Gastroesophageal sphincter (tissue), 4 donors: ENCODE data around the gene LRRC40. TPM values are rescaled to one million over a fixed set of nuclear protein-coding genes. Genes with fewer than 3 reads are reported as not detected.

Source experiments
- ATAC-seq: fragments of 150-250 bp; one replicate; pipeline ENCODE4 v1.9.1; 2016; ENCODE audit warnings: mild to moderate bottlenecking, moderate library complexity
- H3K27ac ChIP-seq, 4 donors: fragments of 200-600 bp; sonication (generic) in 3 of 4; 1 replicate in 3 of 4; 2 replicates in 1 of 4; pipeline ENCODE4 v1.5.1; 2016 to 2019
- H3K27me3 ChIP-seq: fragments of 200-600 bp; sonication (generic); one replicate; pipeline ENCODE4 v1.5.1; 2019
- H3K36me3 ChIP-seq, 2 donors: fragments of 200-600 bp; sonication (generic); one replicate each; pipeline ENCODE4 v1.5.1; 2019; ENCODE audit warnings: control low read depth in 1 of 2
- H3K4me1 ChIP-seq, 3 donors: fragments of 200-600 bp; sonication (generic); 1 replicate in 2 of 3; 2 replicates in 1 of 3; pipeline ENCODE4 v1.5.1; 2016 to 2019; ENCODE audit warnings: control low read depth in 2 of 3
- H3K4me3 ChIP-seq, 2 donors: fragments of 200-600 bp; sonication (generic); one replicate each; pipeline ENCODE4 v1.5.1; 2019; ENCODE audit warnings: mild to moderate bottlenecking in 1 of 2, moderate library complexity in 1 of 2
- H3K9me3 ChIP-seq, 3 donors: fragments of 200-600 bp; sonication (generic); one replicate each; pipeline ENCODE4 v1.5.1; 2017 to 2019; ENCODE audit warnings: control low read depth in 2 of 3
- EP300 ChIP-seq: sonication (generic); formaldehyde crosslinking; IDR thresholded peaks from one replicate; pipeline ENCODE4 v1.6.1; 2017; ENCODE audit warnings: antibody characterized with exemption, mild to moderate bottlenecking
- POLR2A ChIP-seq, 2 donors: fragments of 450-650 bp; IDR thresholded peaks; one replicate each; pipeline ENCODE4 v1.6.1; 2017; ENCODE audit warnings: antibody characterized with exemption in 2 of 2, mild to moderate bottlenecking in 2 of 2, moderate library complexity in 1 of 2
- POLR2AphosphoS5 ChIP-seq: sonication (generic); formaldehyde crosslinking; IDR thresholded peaks from one replicate; pipeline ENCODE4 v1.6.1; 2017; ENCODE audit warnings: antibody characterized with exemption
- WGBS, 2 donors: methylation state at CpG; one replicate each; pipeline ENCODE4 v1.1.5; 2018; ENCODE audit warnings: low coverage in 1 of 2; 5-methylcytosine and 5-hydroxymethylcytosine counted together
- total RNA-seq, 4 donors: library from RNA; depleted of rRNA; stranded (reverse); fragments of >200 nt; gene quantifications; one replicate each; pipeline ENCODE4 v1.1.0, GENCODE V29; 2016
- TF ChIP-seq, protein P1 (sequence below), 4 experiments: fragments of 200-600 bp in 2 of 4; fragments of 450-650 bp in 2 of 4; sonication (generic) in 1 of 4; IDR thresholded peaks; one replicate each; pipeline ENCODE4 v1.5.1; 2017 to 2019; ENCODE audit warnings: antibody characterized with exemption in 4 of 4, mild to moderate bottlenecking in 2 of 4, moderate library complexity in 2 of 4

LRRC40 gene
- total RNA-seq, 4 donors from 2014 or later, result 12.9 to 25.4 (median 18.5) TPM

DNA sequence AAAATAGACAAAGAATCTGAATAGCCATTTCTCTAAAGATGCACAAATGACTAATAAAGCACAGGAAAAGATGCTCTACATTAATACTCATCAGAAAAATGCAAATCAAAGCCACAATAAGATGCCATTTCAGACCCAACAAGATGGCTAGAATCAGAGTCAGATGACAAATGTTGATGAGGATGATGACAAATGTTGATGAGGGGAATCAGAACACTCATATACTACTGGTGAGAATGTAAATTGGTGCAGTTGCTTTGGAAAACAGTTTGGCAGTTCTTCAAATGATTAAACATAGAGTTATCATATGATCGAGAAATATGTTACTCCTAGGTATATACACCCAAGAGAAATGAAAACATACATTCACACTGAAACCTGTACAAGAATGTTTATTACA is 33.9 kb downstream of the LRRC40 start:
- TF ChIP-seq, protein P1, sequence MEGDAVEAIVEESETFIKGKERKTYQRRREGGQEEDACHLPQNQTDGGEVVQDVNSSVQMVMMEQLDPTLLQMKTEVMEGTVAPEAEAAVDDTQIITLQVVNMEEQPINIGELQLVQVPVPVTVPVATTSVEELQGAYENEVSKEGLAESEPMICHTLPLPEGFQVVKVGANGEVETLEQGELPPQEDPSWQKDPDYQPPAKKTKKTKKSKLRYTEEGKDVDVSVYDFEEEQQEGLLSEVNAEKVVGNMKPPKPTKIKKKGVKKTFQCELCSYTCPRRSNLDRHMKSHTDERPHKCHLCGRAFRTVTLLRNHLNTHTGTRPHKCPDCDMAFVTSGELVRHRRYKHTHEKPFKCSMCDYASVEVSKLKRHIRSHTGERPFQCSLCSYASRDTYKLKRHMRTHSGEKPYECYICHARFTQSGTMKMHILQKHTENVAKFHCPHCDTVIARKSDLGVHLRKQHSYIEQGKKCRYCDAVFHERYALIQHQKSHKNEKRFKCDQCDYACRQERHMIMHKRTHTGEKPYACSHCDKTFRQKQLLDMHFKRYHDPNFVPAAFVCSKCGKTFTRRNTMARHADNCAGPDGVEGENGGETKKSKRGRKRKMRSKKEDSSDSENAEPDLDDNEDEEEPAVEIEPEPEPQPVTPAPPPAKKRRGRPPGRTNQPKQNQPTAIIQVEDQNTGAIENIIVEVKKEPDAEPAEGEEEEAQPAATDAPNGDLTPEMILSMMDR (IDR thresholded peaks at IDR 0.05), result no peak
- TF ChIP-seq EP300, result no peak
- no peak for TF ChIP-seq POLR2A (IDR thresholded peaks at IDR 0.05)
- TF ChIP-seq POLR2AphosphoS5, result no peak
- WGBS, 2 donors, result 87 to 100% methylated on average over 1 of the region's 1 CpG
- no peak for ATAC-seq
- Histone ChIP-seq H3K4me3 (no peak overlapping the region), H3K27ac (no peak overlapping the region), H3K36me3 (peaks cover 0 to 64% of the 10 kb centered on the region in 2 donors), H3K27me3 (no peaks in the 10 kb centered on the region), H3K4me1 (no peaks in the 10 kb centered on the region), H3K9me3 (no peaks in the 10 kb centered on the region)

GRCh38 chr1:70169018-70169839 is 36.1 kb downstream of the LRRC40 start:
- H3K9me3 ChIP-seq, result no peaks in the 10 kb centered on the region

DNA sequence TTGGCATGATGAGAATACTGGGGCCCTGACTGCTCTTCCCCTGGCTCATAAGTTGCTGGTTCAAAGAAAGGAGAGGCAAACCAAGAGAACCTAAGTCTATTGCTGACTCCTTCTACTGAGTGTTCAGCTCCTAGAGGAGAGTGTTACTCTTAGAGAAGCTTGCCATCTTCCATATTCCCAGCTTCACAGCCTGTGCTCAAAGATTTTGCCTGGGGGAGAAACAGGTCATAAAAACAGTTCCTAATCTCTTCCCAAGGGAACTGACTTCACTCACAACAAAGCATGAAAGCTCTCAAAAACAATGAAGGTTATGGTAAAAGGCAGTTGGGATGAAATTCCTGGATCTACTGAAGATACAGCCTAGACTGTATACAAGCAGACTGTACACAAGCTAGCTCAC is 37.1 kb downstream of the LRRC40 start:
- TF ChIP-seq, protein P1 (IDR thresholded peaks at IDR 0.05), result no peak
- TF ChIP-seq EP300 (no peak), POLR2A (IDR thresholded peaks at IDR 0.05) (no peak)
- H3K9me3 ChIP-seq, result no peaks in the 10 kb centered on the region
- peaks cover 0 to 65% of the 10 kb centered on the region in 2 donors for H3K36me3 ChIP-seq
- H3K27ac ChIP-seq, result no peak overlapping the region
- ATAC-seq, result no peak
- H3K4me3 ChIP-seq, result no peak overlapping the region
- no peaks in the 10 kb centered on the region for H3K4me1 ChIP-seq
- H3K27me3 ChIP-seq, result no peaks in the 10 kb centered on the region

More at GRCh38 chr1:70169018-70169839, 36.1 kb downstream of the LRRC40 start:
- ATAC-seq, result no peak
- no peak overlapping the region for H3K4me3 ChIP-seq
- no peak overlapping the region for H3K27ac ChIP-seq
- H3K27me3 ChIP-seq, result no peaks in the 10 kb centered on the region
- H3K4me1 ChIP-seq, result no peaks in the 10 kb centered on the region
- WGBS, 2 donors, result 88 to 93% methylated on average over 4 of the region's 5 CpGs
- TF ChIP-seq, protein P1 (IDR thresholded peaks at IDR 0.05), result no peak
- TF ChIP-seq POLR2A (IDR thresholded peaks at IDR 0.05), result no peak
- no peak for TF ChIP-seq POLR2AphosphoS5
- TF ChIP-seq EP300, result no peak
- peaks cover 0 to 64% of the 10 kb centered on the region in 2 donors for H3K36me3 ChIP-seq

DNA sequence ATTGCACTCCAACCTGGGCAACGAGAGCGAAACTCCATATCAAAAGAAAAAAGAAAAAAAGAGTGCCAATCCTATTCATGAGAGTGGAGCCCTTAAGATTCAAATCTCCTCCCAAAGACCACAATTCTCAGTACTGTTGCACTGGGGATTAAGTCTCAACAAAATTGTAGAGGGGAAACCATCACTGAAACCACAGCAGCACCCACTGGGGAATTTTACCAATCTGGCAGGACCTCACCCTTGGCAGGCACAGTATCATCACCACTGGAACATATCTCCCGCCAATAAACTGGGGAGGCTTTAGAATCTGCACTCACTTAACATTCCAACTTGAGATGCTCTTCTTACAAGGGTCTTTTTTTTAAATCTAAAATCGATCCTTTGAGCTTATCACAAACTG is 41.0 kb downstream of the LRRC40 start:
- no peak for ATAC-seq
- WGBS, 2 donors, result 87 to 93% methylated on average over 3 to 4 of the region's 4 CpGs
- H3K27ac ChIP-seq, result no peak overlapping the region
- no peak overlapping the region for H3K4me3 ChIP-seq
- H3K9me3 ChIP-seq, result no peaks in the 10 kb centered on the region
- TF ChIP-seq POLR2AphosphoS5 (no peak), EP300 (no peak)
- H3K4me1 ChIP-seq, result no peaks in the 10 kb centered on the region
- no peaks in the 10 kb centered on the region for H3K27me3 ChIP-seq
- H3K36me3 ChIP-seq, result peaks cover 0 to 69% of the 10 kb centered on the region in 2 donors

- no peak overlapping the region for H3K27ac ChIP-seq
- no peaks in the 10 kb centered on the region for H3K9me3 ChIP-seq
- no peak for ATAC-seq
- TF ChIP-seq POLR2AphosphoS5 (no peak), EP300 (no peak), POLR2A (IDR thresholded peaks at IDR 0.05) (no peak)
- TF ChIP-seq, protein P1 (IDR thresholded peaks at IDR 0.05), result no peak
- peaks cover 0 to 27% of the 10 kb centered on the region in 2 donors for H3K36me3 ChIP-seq
- no peaks in the 10 kb centered on the region for H3K27me3 ChIP-seq
- no peak overlapping the region for H3K4me3 ChIP-seq
- no peaks in the 10 kb centered on the region for H3K4me1 ChIP-seq
- WGBS, 2 donors, result 86 to 91% methylated on average over 5 of the region's 5 CpGs
These were observed 48.8 kb downstream of the LRRC40 start for GRCh38 chr1:70156529-70157120.
